GM12878 (cell line): ENCODE data around the gene SPATS2L. TPM values are rescaled to one million over a fixed set of nuclear protein-coding genes. Genes with fewer than 3 reads are reported as not detected.

Source experiments
- ATAC-seq: fragments of 200-7000 bp; cut with Tn5 transposase; 3 replicates; pipeline ENCODE4 v1.9.1; 2020; ENCODE audit warnings: mild to moderate bottlenecking, moderate library complexity
- BruUV-seq: library from RNA; stranded (reverse); fragments of 400-500 nt; replicated peaks from 2 replicates; lab custom pipeline; 2021; lab: Mats Ljungman, UMichigan
- CTCF ChIA-PET: fragments of 300-600 bp; sonication (Branson Sonifier 250); formaldehyde crosslinking; extraction: SDS; loops from one replicate; lab custom pipeline; 2021; ENCODE audit warnings: inconsistent platforms; lab: Yijun Ruan, JAX
- POLR2A ChIA-PET: fragments of 350-600 bp; formaldehyde crosslinking; extraction: SDS; loops from one replicate; lab custom pipeline; 2021; ENCODE audit warnings: inconsistent platforms; lab: Charles Lee
- RAD21 ChIA-PET: fragments of 300-600 bp; sonication (Branson Sonifier 250); formaldehyde crosslinking; loops from one replicate; lab custom pipeline; 2023; ENCODE audit warnings: antibody characterized with exemption; ENCODE audit not compliant: unreplicated experiment; lab: Charles Lee
- SMC1A ChIA-PET: fragments of 300-600 bp; sonication (Branson Sonifier 250); formaldehyde crosslinking; loops from one replicate; lab custom pipeline; 2023; ENCODE audit not compliant: unreplicated experiment, uncharacterized antibody; lab: Charles Lee
- DNase-seq: peaks from one replicate; pipeline ENCODE4 v3.0.0-alpha.2; 2011; ENCODE audit warnings: low read depth, low spot score
- FAIRE-seq: peaks from 3 replicates; lab custom pipeline; 2011; peaks lifted over from hg19 to GRCh38; lab: Jason Lieb, UNC
- H2AFZ ChIP-seq: 2 replicates; pipeline ENCODE4 v1.6.0; 2011; ENCODE audit warnings: low read depth, low read length, control low read depth; ENCODE audit not compliant: control insufficient read depth
- H3K27ac ChIP-seq: 2 replicates; pipeline ENCODE4 v1.5.1; 2011; ENCODE audit warnings: control low read depth; ENCODE audit not compliant: control insufficient read depth, insufficient read depth
- H3K27me3 ChIP-seq, 2 experiments: replicated peaks in 1 of 2; 2 replicates each; pipeline versions ENCODE4 v1.6.0 to v1.6.1; 2011; ENCODE audit warnings: low read length in 1 of 2; ENCODE audit not compliant: control insufficient read depth in 2 of 2, insufficient read depth in 2 of 2
- H3K36me3 ChIP-seq, 2 experiments: 2 replicates each; pipeline ENCODE4 v1.5.1; 2011; ENCODE audit warnings: low read length in 1 of 2; ENCODE audit not compliant: control insufficient read depth in 2 of 2, insufficient read depth in 2 of 2
- H3K4me1 ChIP-seq: 2 replicates; pipeline ENCODE4 v1.6.1; 2011; ENCODE audit warnings: mild to moderate bottlenecking, low read length, moderate library complexity, mixed read lengths; ENCODE audit not compliant: control insufficient read depth, insufficient read depth
- H3K4me2 ChIP-seq: 2 replicates; pipeline ENCODE4 v1.6.0; 2011; ENCODE audit warnings: control low read depth; ENCODE audit not compliant: control insufficient read depth, insufficient read depth
- H3K4me3 ChIP-seq: fragments of 200-600 bp; sonication (generic); 2 replicates; pipeline ENCODE4 v1.5.1; 2016
- H3K79me2 ChIP-seq: 2 replicates; pipeline ENCODE4 v1.6.0; 2011; ENCODE audit warnings: low read length; ENCODE audit not compliant: control insufficient read depth, insufficient read depth
- H3K9ac ChIP-seq: 2 replicates; pipeline ENCODE4 v1.8.0; 2011; ENCODE audit warnings: low read length, control low read depth, mixed read lengths; ENCODE audit not compliant: control insufficient read depth, insufficient read depth
- H3K9me3 ChIP-seq: replicated peaks from 3 replicates; pipeline ENCODE4 v1.5.1; 2011; ENCODE audit warnings: mild to moderate bottlenecking, low read length; ENCODE audit not compliant: control insufficient read depth, insufficient read depth
- H4K20me1 ChIP-seq: 2 replicates; pipeline ENCODE4 v1.6.0; 2011; ENCODE audit not compliant: control insufficient read depth, insufficient read depth
- BACH1 ChIP-seq: fragments of 450-650 bp; IDR thresholded peaks from 2 replicates; pipeline ENCODE4 v1.6.1; 2017; ENCODE audit warnings: mild to moderate bottlenecking, borderline replicate concordance
- CHD1 ChIP-seq: IDR thresholded peaks from 2 replicates; pipeline ENCODE4 v1.6.1; 2012; ENCODE audit warnings: low read depth, low read length, improper control_type of control experiment
- HDGF ChIP-seq: fragments of 450-650 bp; IDR thresholded peaks from 2 replicates; pipeline ENCODE4 v1.6.1; 2016; ENCODE audit warnings: antibody characterized with exemption
- NFYB ChIP-seq: IDR thresholded peaks from 2 replicates; pipeline ENCODE4 v1.6.1; 2011; ENCODE audit warnings: low read depth, mild to moderate bottlenecking, low read length, improper control_type of control experiment, moderate library complexity; ENCODE audit not compliant: insufficient read depth
- NRF1 ChIP-seq: conservative IDR thresholded peaks from 2 replicates; pipeline ENCODE4 v1.6.1; 2011; ENCODE audit warnings: mild to moderate bottlenecking, low read depth, low read length, improper control_type of control experiment
- PKNOX1 ChIP-seq: fragments of 450-650 bp; IDR thresholded peaks from 2 replicates; pipeline ENCODE4 v1.6.1; 2016; ENCODE audit warnings: mild to moderate bottlenecking
- SMC3 ChIP-seq: IDR thresholded peaks from 2 replicates; pipeline ENCODE4 v1.6.1; 2011; ENCODE audit warnings: low read length, improper control_type of control experiment, borderline replicate concordance
- SREBF1 ChIP-seq: IDR thresholded peaks from 2 replicates; pipeline ENCODE4 v1.6.1; 2012; ENCODE audit warnings: mild to moderate bottlenecking, low read length
- STAT3 ChIP-seq: IDR thresholded peaks from 2 replicates; pipeline ENCODE4 v1.6.1; 2011; ENCODE audit warnings: low read depth, low read length, improper control_type of control experiment
- ZNF207 ChIP-seq: fragments of 450-650 bp; IDR thresholded peaks from 2 replicates; pipeline ENCODE4 v1.6.1; 2014; ENCODE audit warnings: antibody characterized with exemption, mild to moderate bottlenecking, borderline replicate concordance
- ZNF274 ChIP-seq: IDR thresholded peaks from one replicate; pipeline ENCODE4 v1.8.0; 2011; ENCODE audit not compliant: insufficient read length, insufficient read depth
- ZNF622 ChIP-seq: fragments of 450-650 bp; IDR thresholded peaks from 2 replicates; pipeline ENCODE4 v1.6.1; 2017; ENCODE audit warnings: mild to moderate bottlenecking, inconsistent platforms
- ZZZ3 ChIP-seq: IDR thresholded peaks from 2 replicates; pipeline ENCODE4 v1.6.1; 2011; ENCODE audit warnings: low read depth; ENCODE audit not compliant: control insufficient read depth, insufficient read length
- WGBS: methylation state at CpG from one replicate; pipeline ENCODE4 v1.1.6; 2016; ENCODE audit warnings: low lambda C conversion rate; ENCODE audit not compliant: insufficient replicate concordance, insufficient coverage; ENCODE audit errors: missing lambda C conversion rate; 5-methylcytosine and 5-hydroxymethylcytosine counted together
- in situ Hi-C: fragments of 300-500 bp; cut with MboI; formaldehyde crosslinking; loops from 9 replicates; pipeline ENCODE4 v1.14.3; 2018; ENCODE audit warnings: mixed read lengths
- intact Hi-C: fragments of 100-400 bp; cut with micrococcal nuclease; formaldehyde crosslinking; loops from one replicate; pipeline ENCODE4 v1.14.2; 2022; ENCODE audit not compliant: unreplicated experiment
- polyA plus RNA-seq, 11 experiments: library from polyadenylated mRNA; depleted of rRNA in 4 of 11; unstranded in 6 of 11; stranded (reverse) in 5 of 11; fragments of >200 nt; fragmentation: Nextera tagmentation in 4 of 11; fragmentation: Illumina TruSeq in 1 of 11; extraction: Ambion mirVana in 4 of 11; extraction: Trizol in 1 of 11; gene quantifications; 1 replicate in 1 of 11; 2 replicates in 10 of 11; pipeline versions ENCODE4 v1.2.1 to v1.2.3, GENCODE V29; 2011 to 2016; ENCODE audit warnings: inconsistent platforms in 2 of 11, missing spikeins in 2 of 11, low read depth in 1 of 11
- total RNA-seq, 4 experiments: library from RNA; depleted of rRNA in 3 of 4; stranded (reverse); fragments of >200 nt in 3 of 4; fragmentation: Illumina TruSeq in 1 of 4; extraction: Trizol in 1 of 4; gene quantifications; 2 replicates each; pipeline versions ENCODE4 v1.2.1 to v1.2.3, GENCODE V29; 2013 to 2021
- TF ChIP-seq, protein P1 (sequence below), 3 experiments: IDR thresholded peaks in 2 of 3; conservative IDR thresholded peaks in 1 of 3; 2 replicates each; pipeline ENCODE4 v1.5.1; 2011; ENCODE audit warnings: low read depth in 3 of 3, low read length in 3 of 3, mild to moderate bottlenecking in 3 of 3, control low read depth in 2 of 3, moderate library complexity in 2 of 3, inconsistent platforms in 1 of 3, mixed read lengths in 1 of 3; ENCODE audit not compliant: control insufficient read depth in 2 of 3, insufficient read depth in 1 of 3; ENCODE audit errors: extremely low read depth in 1 of 3

Gene SPATS2L
- total and polyA plus RNA-seq, 10 of the 15 experiments (the other 5 are each of a cell fraction or from before 2014, with no cell fraction given): 5.2 to 30.0 (median 20.1) TPM

DNA sequence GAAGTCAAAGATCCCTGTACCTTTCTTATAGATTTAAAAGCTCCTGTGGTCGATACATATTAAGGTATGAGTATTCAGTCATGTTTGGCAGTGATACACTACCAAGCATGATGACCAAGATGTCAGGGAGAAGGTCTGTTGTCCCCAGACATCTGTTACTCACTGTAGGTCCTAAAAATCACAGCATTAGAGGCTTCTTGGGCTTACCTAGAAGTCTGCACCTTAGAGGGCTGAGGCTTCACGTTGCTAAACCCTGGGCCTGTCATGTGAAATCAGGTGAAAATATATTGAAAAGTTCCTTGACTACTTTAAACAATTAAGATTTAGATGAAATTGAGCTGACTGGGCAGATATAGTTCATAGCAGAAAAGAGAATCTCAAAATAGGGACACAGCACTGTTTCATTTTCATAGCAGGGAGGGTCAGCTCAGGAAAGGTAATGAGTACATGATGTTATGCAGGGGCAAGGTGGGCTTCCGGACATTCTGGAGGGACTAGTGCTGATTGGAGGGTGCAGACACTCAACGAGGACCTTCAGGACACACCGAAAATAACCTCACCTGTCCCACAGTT lies 78.7 kb downstream of the SPATS2L start:
- H3K27me3 ChIP-seq: no peaks in the 10 kb centered on the region
- no peak overlapping the region for H3K9ac ChIP-seq
- H3K4me3 ChIP-seq: no peak overlapping the region
- CTCF ChIA-PET: interaction anchor here (0.7 to 0.8 kb wide), 3 partner anchors 12 to 1087 kb away, joined by 3 to 4 read pairs (median 3); no protein-coding TSS in a partner anchor
- no TSS peak for BruUV-seq
- in situ Hi-C loops (no loop called here), intact Hi-C loops (no loop called here)
- no peak overlapping the region for H3K4me2 ChIP-seq
- SMC1A ChIA-PET: interaction anchor here (0.9 to 1.0 kb wide), 2 partner anchors 12 to 19 kb away, joined by 3 read pairs; no protein-coding TSS in a partner anchor
- FAIRE-seq: no peak
- TF ChIP-seq ZNF622: no peak
- no peak for TF ChIP-seq STAT3
- no peak for TF ChIP-seq HDGF
- no peak for TF ChIP-seq CHD1
- TF ChIP-seq, protein P1, sequence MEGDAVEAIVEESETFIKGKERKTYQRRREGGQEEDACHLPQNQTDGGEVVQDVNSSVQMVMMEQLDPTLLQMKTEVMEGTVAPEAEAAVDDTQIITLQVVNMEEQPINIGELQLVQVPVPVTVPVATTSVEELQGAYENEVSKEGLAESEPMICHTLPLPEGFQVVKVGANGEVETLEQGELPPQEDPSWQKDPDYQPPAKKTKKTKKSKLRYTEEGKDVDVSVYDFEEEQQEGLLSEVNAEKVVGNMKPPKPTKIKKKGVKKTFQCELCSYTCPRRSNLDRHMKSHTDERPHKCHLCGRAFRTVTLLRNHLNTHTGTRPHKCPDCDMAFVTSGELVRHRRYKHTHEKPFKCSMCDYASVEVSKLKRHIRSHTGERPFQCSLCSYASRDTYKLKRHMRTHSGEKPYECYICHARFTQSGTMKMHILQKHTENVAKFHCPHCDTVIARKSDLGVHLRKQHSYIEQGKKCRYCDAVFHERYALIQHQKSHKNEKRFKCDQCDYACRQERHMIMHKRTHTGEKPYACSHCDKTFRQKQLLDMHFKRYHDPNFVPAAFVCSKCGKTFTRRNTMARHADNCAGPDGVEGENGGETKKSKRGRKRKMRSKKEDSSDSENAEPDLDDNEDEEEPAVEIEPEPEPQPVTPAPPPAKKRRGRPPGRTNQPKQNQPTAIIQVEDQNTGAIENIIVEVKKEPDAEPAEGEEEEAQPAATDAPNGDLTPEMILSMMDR (IDR thresholded peaks at IDR 0.05 in 2 of 3, conservative IDR thresholded peaks at IDR 0.05 in 1 of 3; ENCODE audit: control insufficient read depth in 2 of 3, extremely low read depth in 1 of 3, insufficient read depth in 1 of 3, low read depth in 3 of 3, low read length in 3 of 3): no peak
- no peak for TF ChIP-seq BACH1
- no peak for TF ChIP-seq ZNF274
- no peak for TF ChIP-seq ZZZ3
- TF ChIP-seq NFYB: no peak
- no peak for TF ChIP-seq ZNF207
- TF ChIP-seq SMC3: no peak
- no peak for TF ChIP-seq NRF1
- no peak for TF ChIP-seq SREBF1
- no peak for TF ChIP-seq PKNOX1
- peak overlapping the region; percentile 47; the same call in 1 of the 2 replicates for H2AFZ ChIP-seq
- H4K20me1 ChIP-seq: no peaks in the 10 kb centered on the region
- 64% methylated on average over 5 of the region's 5 CpGs for WGBS
- DNase-seq: no peak
- RAD21 ChIA-PET: interaction anchor here (0.7 kb wide), 1 partner anchor 20 kb away, joined by 3 read pairs; no protein-coding TSS in a partner anchor
- H3K9me3 ChIP-seq: peaks cover 1% of the 10 kb centered on the region; the same call in 2 of the 3 replicates
- no peak for ATAC-seq
- H3K36me3 ChIP-seq: no peaks in the 10 kb centered on the region; a peak in 1 of 4 replicates
- no peak overlapping the region for H3K27ac ChIP-seq
- POLR2A ChIA-PET: no interaction called here
- H3K79me2 ChIP-seq: peaks cover 3% of the 10 kb centered on the region
- H3K4me1 ChIP-seq: peaks cover 23% of the 10 kb centered on the region
